22Rv1 (cell line): Measurements from ENCODE around the gene ZNF215.

ENCODE experiments used
- CTCF ChIP-seq: fragments of 450-650 bp; IDR thresholded peaks from 2 replicates; pipeline ENCODE4 v1.5.1; 2017; ENCODE audit warnings: mild to moderate bottlenecking
- ZFX ChIP-seq: fragments of 450-650 bp; IDR thresholded peaks from 2 replicates; pipeline ENCODE4 v1.6.1; 2017; ENCODE audit warnings: antibody characterized with exemption, borderline replicate concordance

DNA sequence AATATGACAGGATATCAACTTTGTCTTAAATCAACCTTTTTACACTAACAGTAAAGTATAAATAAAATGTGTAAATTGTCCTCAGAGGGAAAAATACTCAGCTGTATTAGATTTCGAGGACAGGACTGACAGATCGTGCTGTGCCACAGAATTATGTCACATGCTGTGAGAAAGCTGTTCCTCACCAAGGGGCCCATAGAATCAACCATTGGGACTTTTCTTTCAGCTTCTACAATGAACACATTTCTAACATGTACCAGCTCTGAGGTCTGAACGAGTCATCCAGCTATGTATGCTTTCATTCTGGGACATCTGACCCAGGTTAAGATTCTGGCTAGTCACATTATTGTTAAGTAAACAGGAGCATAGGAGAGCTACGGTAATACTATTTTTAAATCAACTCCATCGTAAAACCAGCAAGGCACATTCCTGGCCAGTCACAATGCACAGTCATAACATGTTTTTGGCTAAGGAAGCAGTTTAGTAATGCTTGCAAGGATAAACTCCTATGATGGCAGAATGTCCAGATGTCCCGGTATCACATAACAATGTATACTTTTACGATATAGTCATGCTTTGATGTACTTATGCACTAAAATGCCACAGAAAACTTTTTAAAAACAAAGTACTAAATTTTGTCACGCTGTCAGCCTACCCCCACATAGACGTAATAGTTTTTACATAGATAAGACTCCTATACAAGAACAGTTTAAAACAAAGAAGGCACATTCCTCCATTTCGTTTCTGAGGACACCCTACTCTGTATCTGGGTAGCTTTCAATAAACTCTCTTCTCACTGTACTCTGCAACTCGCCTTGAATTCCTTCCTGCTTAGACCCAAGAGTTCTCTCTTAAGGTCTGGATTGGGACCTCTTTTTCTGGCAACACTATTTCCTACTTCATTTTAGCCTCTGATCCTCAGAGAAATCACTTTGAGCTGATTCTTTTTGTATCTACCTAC is 66.5 kb downstream of the ZNF215 start:
- TF ChIP-seq CTCF (no peak), ZFX (no peak)
